Dermis microvascular lymphatic vessel endothelial cell (primary cell): ENCODE data around the gene TRAF2. TPM values are rescaled to one million over a fixed set of nuclear protein-coding genes. Genes with fewer than 3 reads are reported as not detected.
"Not testable (repeated sequence)": the region's sequence is repeated elsewhere in the genome, so short reads cannot be mapped to it uniquely, and the experiment has no call there.

Source experiments
- DNase-seq, 2 donors: peaks; one replicate each; pipeline versions ENCODE4 v3.0.0 to v3.0.0-alpha.2; 2010; ENCODE audit warnings: low read depth in 2 of 2
- total RNA-seq: library from RNA; depleted of rRNA; stranded (reverse); fragments of >200 nt; gene quantifications from 2 replicates; pipeline ENCODE4 v1.2.1, GENCODE V29; 2014

TRAF2 gene
- total RNA-seq, 1 donor from 2014 or later: 13.0 TPM

DNA sequence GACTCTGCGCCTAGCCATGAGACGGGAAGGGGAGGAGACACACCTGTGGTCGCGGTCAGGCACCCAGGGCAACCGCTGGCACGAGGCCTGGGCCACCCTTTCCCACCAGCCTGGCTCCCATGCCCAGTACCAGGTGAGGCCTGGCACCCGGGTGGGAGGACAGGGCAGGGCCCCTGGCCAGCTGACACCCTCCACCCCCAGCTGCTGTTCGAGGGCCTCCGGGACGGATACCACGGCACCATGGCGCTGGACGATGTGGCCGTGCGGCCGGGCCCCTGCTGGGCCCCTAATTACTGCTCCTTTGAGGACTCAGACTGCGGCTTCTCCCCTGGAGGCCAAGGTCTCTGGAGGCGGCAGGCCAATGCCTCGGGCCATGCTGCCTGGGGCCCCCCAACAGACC lies 29.1 kb upstream of the TRAF2 start:
- DNase-seq: no peak

DNA sequence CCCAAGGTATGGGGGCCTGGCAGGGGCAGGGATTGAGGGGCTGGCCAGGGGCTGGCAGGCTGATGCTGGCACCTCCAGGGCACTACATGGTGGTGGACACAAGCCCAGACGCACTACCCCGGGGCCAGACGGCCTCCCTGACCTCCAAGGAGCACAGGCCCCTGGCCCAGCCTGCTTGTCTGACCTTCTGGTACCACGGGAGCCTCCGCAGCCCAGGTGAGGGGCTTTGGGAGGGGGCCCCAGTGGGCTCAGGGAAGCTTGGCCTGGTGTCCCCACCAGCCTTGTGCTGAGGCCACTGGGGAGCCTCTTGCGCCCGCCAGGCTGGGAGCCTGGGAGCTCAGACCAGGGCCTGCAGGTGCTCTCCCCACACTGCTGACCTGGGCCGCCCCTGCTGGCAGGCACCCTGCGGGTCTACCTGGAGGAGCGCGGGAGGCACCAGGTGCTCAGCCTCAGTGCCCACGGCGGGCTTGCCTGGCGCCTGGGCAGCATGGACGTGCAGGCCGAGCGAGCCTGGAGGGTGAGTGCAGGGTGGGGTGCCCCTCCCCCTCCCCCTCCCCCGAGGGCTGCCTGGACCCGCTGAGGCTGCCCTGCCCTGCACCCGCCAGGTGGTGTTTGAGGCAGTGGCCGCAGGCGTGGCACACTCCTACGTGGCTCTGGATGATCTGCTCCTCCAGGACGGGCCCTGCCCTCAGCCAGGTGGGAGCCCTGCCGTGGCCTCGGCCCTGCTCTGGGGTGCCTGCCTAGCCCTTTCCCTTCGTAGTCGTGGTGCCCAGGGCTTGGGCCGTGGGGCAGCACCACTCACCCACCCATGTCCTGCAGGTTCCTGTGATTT lies 28.5 kb upstream of the TRAF2 start:
- no peak for DNase-seq

DNA sequence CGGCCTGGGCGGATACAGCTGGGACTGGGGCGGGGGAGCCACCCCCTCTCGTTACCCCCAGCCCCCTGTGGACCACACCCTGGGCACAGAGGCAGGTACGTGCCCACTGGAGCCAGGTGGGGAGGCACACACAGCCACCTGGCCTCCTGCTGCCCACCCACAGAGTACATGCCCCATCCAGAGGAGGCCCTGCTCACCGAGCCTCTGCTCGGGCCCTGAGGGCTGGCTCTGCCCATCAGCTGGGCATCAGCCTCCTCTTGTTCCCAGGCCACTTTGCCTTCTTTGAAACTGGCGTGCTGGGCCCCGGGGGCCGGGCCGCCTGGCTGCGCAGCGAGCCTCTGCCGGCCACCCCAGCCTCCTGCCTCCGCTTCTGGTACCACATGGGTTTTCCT lies 27.9 kb upstream of the TRAF2 start:
- DNase-seq: no peak

DNA sequence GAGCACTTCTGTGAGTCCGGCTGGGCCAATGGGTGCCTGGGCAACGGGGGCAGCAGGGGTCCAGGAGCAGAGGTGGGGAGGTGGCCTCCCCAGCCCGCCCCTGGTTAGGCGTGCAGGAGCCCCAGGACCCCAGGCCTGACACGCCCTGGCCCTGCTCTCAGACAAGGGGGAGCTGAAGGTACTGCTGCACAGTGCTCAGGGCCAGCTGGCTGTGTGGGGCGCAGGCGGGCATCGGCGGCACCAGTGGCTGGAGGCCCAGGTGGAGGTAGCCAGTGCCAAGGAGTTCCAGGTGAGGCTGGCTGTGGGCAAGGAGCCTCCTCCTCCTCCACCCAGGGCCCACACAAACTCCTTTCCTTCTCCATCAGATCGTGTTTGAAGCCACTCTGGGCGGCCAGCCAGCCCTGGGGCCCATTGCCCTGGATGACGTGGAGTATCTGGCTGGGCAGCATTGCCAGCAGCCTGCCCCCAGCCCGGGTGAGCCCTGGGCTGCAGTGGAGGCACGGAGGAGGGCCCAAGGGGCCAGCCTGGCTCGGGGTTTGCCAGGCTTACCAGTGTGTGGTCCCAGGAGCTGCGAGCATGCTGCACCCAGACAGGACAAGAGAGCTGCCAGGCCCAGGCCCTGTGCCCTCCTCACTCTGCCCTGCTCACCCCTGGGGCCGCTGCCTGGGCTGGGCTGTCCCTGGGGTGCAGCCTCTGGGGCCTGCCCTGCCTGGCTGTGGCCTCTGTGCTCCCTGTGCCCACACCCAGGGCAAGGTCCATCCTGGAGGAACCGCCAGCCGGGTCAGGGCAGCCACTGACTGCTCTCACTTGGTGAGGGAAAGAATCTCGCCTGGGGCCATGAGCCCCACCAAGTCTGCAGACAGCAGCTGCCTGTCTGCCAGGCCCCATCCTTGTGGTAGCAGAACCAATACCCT lies 27.2 kb upstream of the TRAF2 start:
- no peak for DNase-seq

DNA sequence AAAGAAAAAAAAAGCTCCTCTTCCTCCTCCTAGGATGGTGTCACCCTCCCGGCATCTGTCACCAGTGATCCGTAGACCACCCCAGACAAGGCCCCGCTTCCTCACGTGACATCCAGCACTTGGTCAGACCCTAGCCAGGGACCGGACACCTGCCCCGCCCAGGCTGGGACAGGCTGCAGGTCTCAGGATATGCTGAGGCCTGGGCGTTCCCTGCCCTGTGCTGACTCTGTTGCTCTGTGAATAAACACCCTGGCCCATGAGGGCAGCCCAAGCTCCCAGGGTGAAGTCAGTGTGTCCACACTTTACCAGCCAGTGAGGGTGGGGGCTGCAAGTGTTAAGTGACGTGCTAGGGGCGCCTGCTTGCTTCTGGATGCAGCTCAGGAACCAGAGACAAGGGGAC lies 25.8 kb upstream of the TRAF2 start:
- DNase-seq: no peak

DNA sequence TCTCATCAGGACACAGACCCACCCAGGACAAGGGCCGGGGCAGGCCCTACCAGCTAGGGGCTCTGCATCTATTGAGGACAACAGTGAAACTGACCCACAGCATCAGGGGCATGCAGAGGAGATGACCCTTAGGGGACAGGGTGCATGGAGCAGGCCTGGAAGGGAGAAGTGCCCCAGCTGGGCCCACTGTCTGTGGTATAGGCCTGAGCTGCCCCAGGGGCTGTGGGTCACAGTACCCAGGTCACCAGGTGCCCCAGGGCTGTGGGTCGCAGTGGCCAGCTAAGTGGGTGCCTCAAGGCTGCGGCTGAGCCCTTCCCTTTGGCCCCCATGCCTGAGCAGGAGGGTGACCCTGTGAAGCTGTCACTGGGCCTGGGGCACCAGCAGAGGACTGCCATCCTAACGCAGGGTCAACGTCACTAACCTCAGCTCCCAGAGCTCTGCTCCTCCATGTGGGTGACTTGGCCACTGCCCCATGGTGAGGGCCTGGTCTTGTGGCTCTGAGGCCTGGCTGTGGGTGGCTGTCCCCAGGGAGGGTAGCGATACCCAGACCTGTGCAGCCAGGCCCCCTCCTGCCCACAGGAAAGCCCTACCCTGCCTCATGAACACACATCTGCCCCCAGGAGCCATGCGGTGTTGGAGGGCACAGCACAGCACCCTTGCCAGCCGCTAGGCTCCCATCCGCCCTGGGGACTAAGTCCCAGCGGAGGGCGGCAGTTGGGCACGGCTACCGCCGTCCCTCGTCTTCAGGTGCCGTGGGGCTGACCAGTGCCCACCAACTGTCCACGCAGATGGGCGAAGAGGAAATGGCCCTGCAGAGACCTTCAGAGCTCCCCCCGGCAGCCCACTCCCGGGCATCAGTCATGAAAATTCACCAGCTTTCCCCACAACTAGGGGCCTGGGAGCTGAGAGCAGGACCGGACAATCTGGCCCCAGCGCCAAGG lies 25.1 kb upstream of the TRAF2 start:
- DNase-seq: no peak

DNA sequence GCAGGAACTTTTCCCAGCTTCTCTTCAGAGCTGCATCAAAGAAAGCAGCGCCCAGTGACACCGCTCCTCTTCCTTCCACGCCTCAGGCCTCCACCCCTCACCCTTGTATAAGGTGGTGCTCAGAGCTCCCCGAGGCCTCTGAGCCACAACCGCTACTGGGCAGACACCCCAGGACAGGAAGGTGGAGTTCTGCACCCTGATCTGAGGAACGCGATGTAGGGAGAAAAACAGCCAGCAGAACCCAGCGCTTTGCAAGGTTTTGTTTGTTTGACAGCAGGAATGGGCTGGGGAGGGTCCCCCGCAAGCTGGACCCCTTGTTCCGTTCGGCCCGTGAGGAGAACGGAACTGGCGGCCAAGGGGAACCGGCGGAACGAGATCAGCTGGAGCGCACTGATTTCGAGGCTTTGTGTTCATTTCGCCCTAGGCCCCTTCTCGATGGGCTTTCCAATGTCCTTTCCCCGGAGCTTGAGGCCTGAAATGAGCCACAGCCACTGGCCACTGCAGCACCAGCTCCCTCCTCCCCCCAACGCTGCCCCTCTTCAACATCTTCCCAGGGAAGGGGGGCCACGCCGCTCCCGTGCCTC lies 24.4 kb upstream of the TRAF2 start:
- DNase-seq: no peak

DNA sequence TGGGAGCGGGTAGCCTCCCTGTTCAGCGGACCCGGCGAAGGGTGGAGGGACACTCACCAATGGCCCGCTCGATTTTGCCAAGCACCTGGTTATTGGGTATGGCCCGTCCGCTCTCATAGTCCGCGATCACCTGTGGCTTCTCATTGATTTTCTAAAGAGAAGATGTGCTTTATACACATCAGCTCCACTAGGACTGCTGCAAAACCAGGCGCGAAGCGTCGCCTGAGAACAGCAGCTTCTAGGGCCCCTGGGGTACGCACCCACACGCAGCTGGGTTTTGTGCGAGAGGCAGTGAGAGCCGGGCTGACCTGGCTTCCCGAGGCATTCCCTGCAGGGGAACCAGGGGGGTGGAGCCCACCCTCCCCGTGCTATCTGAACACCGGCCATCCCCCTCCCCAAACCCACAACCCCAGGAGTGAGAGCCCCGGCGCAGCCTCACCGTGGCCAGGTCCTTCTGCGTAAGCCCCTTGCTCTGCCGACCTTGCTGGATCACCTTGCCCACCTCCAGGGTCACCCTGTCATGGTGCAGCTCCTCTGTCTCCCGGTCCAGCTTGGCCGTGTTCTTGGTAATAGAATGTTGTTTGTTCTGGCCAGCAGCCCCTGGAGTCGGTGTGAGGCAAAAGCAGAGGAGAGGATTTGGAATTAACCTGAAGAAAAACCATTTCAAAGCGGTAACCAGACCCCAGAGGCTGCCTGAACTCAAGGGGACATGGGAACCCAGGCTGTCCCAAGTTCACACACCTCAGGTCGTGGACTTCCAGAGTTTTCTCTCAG lies 23.3 kb upstream of the TRAF2 start:
- no peak for DNase-seq

DNA sequence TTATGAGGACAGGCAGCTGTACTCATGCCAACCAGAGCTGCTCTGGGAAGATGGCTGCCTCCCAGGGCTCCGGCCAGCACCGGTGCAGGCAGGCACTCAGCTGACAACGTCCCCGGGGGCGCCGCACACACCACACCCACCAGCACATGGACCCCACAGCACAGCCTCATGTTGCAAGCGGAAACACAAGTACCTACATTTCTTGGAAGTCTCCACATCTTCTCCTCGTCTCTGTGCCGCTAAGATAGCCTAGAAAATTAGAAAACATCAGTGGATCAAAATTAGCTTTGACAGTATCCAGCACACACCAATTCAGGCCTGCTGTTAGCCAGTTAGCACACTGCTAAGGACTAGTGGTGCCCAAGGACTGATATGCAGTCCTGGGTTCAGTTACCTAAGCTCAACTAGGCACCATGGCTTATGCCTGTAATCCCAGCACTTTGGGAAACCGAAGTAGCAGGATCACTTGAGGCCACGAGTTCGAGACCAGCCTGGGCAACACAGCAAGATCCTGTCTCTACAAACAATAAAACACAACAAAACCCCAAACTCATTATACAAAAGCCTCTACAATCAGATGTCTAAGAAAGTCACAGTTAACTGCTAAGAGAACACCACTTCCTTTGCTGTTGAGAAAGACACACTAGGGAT lies 22.6 kb upstream of the TRAF2 start:
- DNase-seq: no peak

DNA sequence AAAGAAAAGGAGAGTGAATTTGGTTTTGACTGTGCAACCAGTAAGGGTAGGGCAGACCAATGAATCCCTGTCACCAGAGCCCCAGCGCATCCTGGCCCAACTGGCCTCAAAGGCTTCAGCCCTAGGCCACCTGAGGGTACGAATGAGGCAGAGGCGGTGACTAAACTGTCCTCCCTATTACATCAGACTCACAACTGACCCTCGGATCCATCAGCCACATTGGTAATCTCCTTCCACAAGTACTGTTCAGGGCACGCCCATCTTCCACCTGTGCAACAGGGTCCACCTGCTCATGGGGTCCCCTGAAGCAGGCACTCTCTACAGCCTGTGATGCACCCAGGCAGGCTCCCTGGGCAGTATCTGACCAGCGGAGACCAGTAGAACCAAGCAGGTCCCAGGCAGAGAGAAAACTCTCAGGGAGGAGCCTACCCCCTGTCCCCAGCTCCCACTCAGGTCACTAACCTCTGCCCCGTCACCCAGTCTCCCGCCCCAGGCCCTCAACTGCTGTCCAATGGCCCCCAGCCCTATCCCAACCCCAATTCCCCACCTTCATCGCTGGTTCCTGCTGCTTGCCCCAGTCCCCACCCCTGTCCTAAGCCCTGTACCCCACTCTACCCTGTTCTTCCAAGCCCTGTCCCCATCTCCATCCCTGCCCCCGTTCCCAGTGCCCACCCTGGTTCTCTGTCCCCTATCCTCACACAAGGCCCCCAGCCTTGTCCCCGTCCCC lies 21.1 kb upstream of the TRAF2 start:
- no peak for DNase-seq

DNA sequence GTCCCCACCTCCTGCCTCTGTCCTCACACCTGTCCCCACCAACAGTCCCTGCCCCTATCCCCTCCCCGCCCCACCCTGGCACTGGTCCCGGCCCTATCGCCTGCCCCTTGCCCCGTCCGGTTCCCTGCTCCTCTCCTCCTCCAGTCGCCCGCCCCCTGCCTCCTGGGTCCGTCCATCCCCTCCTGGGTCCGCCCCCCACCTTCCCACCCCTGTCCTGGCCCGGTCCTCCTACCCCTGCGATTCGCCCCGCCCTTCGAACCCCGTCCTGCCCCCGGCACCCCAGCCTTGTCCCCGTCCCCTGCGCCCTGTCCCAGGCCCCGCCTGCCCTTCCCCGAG lies 20.6 kb upstream of the TRAF2 start:
- DNase-seq: peak in 1 of 2 donors; percentile 32

DNA sequence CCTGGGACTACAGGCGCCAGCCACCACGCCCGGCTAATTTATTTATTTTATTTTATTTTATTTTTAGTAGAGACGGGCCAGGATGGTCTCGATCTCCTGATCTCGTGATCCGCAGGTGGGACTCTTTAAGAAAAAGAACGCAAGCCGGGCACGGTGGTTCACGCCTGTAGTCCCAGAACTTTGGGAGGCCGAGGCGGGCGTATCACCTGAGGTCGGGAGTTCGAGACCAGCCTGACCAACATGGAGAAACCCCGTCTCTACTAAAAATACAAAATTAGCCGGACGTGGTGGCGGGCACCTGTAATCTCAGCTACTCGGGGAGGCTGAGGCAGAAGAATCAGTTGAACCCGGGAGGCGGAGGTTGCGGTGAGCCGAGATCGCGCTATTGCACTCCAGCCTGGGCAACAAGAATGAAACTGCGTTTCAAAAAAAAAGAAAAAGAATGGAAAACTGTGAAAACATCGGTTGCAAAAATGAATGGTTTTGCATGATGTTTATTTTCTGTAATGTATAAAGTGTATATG lies 19.4 kb upstream of the TRAF2 start:
- DNase-seq: not testable (repeated sequence)

DNA sequence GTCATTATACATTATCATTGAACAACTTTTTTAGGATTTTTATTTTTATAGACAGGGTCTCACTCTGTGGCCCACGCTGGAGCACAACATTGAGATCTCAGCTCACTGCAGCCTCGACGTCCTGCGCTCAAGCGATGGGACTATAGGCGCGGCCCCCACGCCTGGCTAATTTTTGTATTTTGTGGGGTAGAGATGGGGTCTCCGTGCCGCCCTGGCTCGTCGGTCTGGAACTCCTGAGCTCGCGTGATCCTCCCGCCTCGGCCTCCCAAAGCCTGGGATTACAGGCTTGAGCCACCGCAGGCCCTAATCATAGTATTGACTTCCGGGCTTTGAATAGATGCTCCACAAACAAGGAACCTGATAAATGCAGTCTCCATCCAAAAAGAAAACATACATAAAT lies 18.8 kb upstream of the TRAF2 start:
- no peak for DNase-seq

DNA sequence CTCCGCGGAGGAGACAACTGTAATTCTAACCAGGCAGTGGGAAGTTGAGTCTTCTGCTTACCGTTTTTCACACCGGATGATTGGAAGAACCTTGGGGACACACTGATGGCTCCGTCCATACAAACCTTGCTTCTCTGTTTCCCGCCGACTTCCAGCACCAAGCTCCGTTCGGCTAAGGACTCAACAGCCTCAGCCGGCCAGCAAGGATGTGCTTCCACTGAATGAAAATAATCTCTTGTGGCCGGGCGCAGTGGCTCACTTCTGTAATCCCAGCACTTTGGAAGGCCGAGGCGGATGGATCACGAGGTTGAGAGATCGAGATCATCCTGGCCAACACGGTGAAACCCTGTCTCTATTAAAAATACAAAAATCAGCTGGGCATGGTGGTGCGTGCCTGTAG lies 18.4 kb upstream of the TRAF2 start:
- DNase-seq: no peak

DNA sequence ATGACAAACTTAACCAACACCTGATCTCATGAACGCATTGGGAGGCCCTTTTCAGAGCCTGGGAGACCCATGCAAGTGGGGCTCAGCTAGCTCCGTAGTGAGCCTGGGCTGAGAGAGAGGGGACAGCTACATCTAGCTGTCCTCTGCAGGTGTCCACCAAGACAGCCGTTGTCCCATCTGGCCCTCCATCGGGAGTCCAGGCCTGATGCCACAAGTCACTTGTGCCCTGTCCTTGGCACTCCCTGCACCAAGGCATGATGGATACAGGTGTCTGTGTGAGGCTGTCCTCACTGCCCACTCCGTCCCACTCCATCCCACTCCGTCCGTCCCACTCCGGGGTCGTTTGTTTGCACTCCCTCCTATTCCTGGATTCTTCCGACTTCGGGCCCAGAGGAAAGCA lies 17.7 kb upstream of the TRAF2 start:
- no peak for DNase-seq

DNA sequence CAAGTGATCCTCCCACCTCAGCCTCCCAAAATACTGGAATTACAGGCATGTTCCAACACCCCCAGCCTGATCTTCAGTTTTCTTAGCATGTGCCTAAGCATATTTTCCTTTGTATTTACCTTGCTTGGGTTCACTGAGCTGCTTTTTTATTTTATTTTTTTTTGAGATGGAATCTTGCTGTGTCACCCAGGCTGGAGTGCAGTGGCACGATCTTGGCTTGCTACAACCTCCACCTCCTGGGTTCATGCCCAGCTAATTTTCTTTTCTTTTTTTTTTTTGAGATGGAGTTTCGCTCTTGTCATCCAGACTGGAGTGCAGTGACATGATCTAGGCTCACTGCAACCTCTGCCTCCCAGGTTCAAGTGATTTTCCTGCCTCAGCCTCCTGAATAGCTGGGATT lies 16.7 kb upstream of the TRAF2 start:
- not testable (repeated sequence) for DNase-seq

DNA sequence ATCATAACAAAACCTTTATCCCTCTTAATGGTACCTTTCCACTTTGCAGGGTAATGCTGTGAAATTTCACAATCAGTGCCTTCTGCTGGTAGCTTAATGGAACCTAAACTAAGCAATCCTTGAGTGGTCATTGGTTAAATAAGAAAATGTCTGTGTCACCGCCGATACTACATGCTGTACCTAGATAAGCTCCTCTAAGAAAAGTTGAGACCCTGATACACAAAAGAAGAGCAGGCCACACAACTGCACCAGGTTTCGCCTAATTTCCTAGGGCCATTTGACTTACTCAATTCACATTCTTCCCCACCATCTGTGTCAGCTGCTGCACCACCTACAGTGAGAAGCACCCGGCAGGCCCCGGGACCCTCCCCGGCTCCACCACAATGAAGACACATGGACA lies 11.2 kb upstream of the TRAF2 start:
- no peak for DNase-seq

DNA sequence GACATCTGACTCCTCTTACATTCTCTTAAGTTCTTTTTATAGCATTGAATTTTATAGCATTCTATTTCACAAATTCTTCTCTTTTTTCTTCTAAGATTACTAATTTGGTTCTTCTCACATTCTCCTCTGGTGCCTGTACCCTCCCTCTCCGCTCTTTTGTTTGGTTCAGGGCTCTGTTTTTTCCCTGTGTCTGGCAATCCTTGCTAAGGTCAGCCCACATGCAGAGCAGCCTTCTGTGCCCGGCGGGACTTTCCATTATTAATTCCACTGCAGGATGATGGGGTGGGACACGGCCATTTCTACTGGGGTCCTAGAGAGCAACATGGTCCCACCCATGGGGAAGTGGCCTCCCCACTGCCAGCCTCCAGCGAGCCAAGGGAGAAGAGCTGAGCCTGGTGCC lies 9.8 kb upstream of the TRAF2 start:
- DNase-seq: no peak

DNA sequence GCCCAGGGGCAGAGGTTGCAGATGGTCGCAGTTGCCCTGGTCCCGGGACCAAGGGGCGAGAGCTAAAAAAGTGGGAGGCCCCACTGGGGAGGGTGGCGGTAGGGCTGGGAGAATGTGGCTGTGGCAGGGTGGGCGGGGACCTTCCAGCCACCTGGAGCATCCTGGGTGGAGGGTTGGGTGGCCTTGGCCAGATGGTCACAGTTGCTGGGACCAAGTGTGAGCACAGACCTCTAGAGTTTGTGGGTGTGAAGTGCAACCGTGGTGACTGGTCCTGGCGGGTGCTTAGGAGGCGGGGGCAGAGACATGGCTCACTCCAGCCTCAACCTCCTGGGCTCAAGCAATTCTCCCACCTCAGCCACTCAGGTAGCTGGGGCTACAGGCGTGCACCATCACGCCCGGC lies 5.7 kb upstream of the TRAF2 start:
- DNase-seq: no peak
